DMS 273 treated with DMSO at 0.1 percent for 48 hours (cell line): ENCODE results near the gene LYZL1.
A peak's percentile ranks its signal among the peaks of the same experiment; 100 is the strongest.
"Not testable (repeated sequence)": the region's sequence is repeated elsewhere in the genome, so short reads cannot be mapped to it uniquely, and the experiment has no call there.

Experiments
- DNase-seq: peaks from one replicate; lab custom pipeline; 2025; lab: John Stamatoyannopoulos, UW

The LYZL1 gene

GRCh38 chr10:29263506-29263905 is 25.4 kb upstream of the LYZL1 start:
- DNase-seq, result no peak

GRCh38 chr10:29265210-29265768 is 23.6 kb upstream of the LYZL1 start:
- DNase-seq, result no peak

- no peak for DNase-seq
Measured at GRCh38 chr10:29266641-29267040, 22.2 kb upstream of the LYZL1 start.

- DNase-seq, result no peak
Measured at GRCh38 chr10:29268011-29268410, 20.9 kb upstream of the LYZL1 start.

- no peak for DNase-seq
Measured at GRCh38 chr10:29269486-29269885, 19.4 kb upstream of the LYZL1 start.

- DNase-seq, result no peak
Measured at GRCh38 chr10:29270883-29271282, 18.0 kb upstream of the LYZL1 start.

- DNase-seq, result no peak
Measured at GRCh38 chr10:29271877-29272276, 17.0 kb upstream of the LYZL1 start.

GRCh38 chr10:29273478-29273877 is 15.4 kb upstream of the LYZL1 start:
- DNase-seq, result no peak

GRCh38 chr10:29276251-29276850 is 12.5 kb upstream of the LYZL1 start:
- DNase-seq, result no peak

GRCh38 chr10:29277296-29277695 is 11.6 kb upstream of the LYZL1 start:
- no peak for DNase-seq

GRCh38 chr10:29279779-29280487 is 8.9 kb upstream of the LYZL1 start:
- no peak for DNase-seq

GRCh38 chr10:29280488-29280840 is 8.4 kb upstream of the LYZL1 start:
- no peak for DNase-seq

GRCh38 chr10:29285624-29286051 is 3.2 kb upstream of the LYZL1 start:
- no peak for DNase-seq

GRCh38 chr10:29287635-29288034 is 1.2 kb upstream of the LYZL1 start:
- DNase-seq, result no peak

- DNase-seq, result not testable (repeated sequence)
Measured at GRCh38 chr10:29291561-29291960, 2.7 kb downstream of the LYZL1 start.

- not testable (repeated sequence) for DNase-seq
Measured at GRCh38 chr10:29292406-29292805, 3.5 kb downstream of the LYZL1 start.

- no peak for DNase-seq
Measured at GRCh38 chr10:29295813-29296212, 6.9 kb downstream of the LYZL1 start.

- DNase-seq, result no peak
Measured at GRCh38 chr10:29297678-29298077, 8.8 kb downstream of the LYZL1 start.

GRCh38 chr10:29301359-29301910 is 12.6 kb downstream of the LYZL1 start:
- DNase-seq, result no peak

GRCh38 chr10:29302499-29302898 is 13.6 kb downstream of the LYZL1 start:
- DNase-seq, result no peak

- peak; percentile 21 for DNase-seq
Measured at GRCh38 chr10:29304264-29304994, 15.6 kb downstream of the LYZL1 start.

GRCh38 chr10:29304995-29305335 is 16.1 kb downstream of the LYZL1 start:
- no peak for DNase-seq

GRCh38 chr10:29306688-29307087 is 17.8 kb downstream of the LYZL1 start:
- no peak for DNase-seq
